Neural cell (in vitro differentiated cells): ENCODE results near the gene ZP2. TPM values are rescaled to one million over a fixed set of nuclear protein-coding genes. Genes with fewer than 3 reads are reported as not detected.
A peak's percentile ranks its signal among the peaks of the same experiment; 100 is the strongest.
"Not testable (repeated sequence)": the region's sequence is repeated elsewhere in the genome, so short reads cannot be mapped to it uniquely, and the experiment has no call there.

Source experiments
- H2AFZ ChIP-seq: fragments of 200-600, 300-800 bp; sonication (generic), shearing (Covaris generic); 2 replicates; pipeline ENCODE4 v1.6.0; 2014; ENCODE audit warnings: low read depth, mild to moderate bottlenecking, antibody characterized with exemption, low read length, moderate library complexity
- H3F3A ChIP-seq: fragments of 200-600 bp; shearing (Covaris generic); 2 replicates; pipeline ENCODE4 v1.6.1; 2016; ENCODE audit warnings: mild to moderate bottlenecking, moderate library complexity, mixed read lengths, antibody characterized with exemption, low read length; ENCODE audit not compliant: insufficient read depth, poor library complexity, severe bottlenecking
- H3K27ac ChIP-seq: fragments of 200-600, 300-800 bp; sonication (generic), shearing (Covaris generic); 2 replicates; pipeline ENCODE4 v1.5.1; 2014; ENCODE audit warnings: mild to moderate bottlenecking, low read length, moderate library complexity
- H3K27me3 ChIP-seq: fragments of 300-800, 200-600 bp; sonication (generic), shearing (Covaris generic); 2 replicates; pipeline ENCODE4 v1.6.0; 2014; ENCODE audit warnings: mild to moderate bottlenecking, low read depth, low read length, moderate library complexity; ENCODE audit not compliant: insufficient read depth
- H3K36me3 ChIP-seq: fragments of 300-800, 200-600 bp; sonication (generic), shearing (Covaris generic); 2 replicates; pipeline ENCODE4 v1.5.1; 2014; ENCODE audit warnings: mild to moderate bottlenecking, antibody characterized with exemption, low read length, moderate library complexity; ENCODE audit not compliant: insufficient read depth
- H3K4me2 ChIP-seq: fragments of 300-800, 200-600 bp; sonication (generic), shearing (Covaris generic); 2 replicates; pipeline ENCODE4 v1.6.0; 2014; ENCODE audit warnings: mild to moderate bottlenecking, low read length
- H3K4me3 ChIP-seq: fragments of 300-800, 200-600 bp; sonication (generic), shearing (Covaris generic); 2 replicates; pipeline ENCODE4 v1.5.1; 2014; ENCODE audit warnings: mild to moderate bottlenecking, low read length, moderate library complexity
- H3K79me2 ChIP-seq: fragments of 200-600 bp; shearing (Covaris generic); replicated peaks from 2 replicates; pipeline ENCODE4 v1.6.0; 2014; ENCODE audit warnings: mild to moderate bottlenecking, low read length, moderate library complexity; ENCODE audit not compliant: insufficient read depth
- H3K9ac ChIP-seq: fragments of 300-800, 200-600 bp; sonication (generic), shearing (Covaris generic); 2 replicates; pipeline ENCODE4 v1.6.1; 2016; ENCODE audit warnings: mild to moderate bottlenecking, low read length, mixed read lengths
- H3K9me2 ChIP-seq: fragments of 200-600 bp; shearing (Covaris generic); 2 replicates; pipeline ENCODE4 v1.6.1; 2016; ENCODE audit warnings: mild to moderate bottlenecking, low read length, mixed read lengths; ENCODE audit not compliant: insufficient read depth
- H3K9me3 ChIP-seq: fragments of 200-600, 300-800 bp; sonication (generic), shearing (Covaris generic); 2 replicates; pipeline ENCODE4 v1.6.1; 2016; ENCODE audit warnings: mild to moderate bottlenecking, mixed run types, low read length, moderate library complexity, mixed read lengths
- H4K20me1 ChIP-seq: fragments of 200-600 bp; shearing (Covaris generic); 2 replicates; pipeline ENCODE4 v1.6.1; 2016; ENCODE audit warnings: mild to moderate bottlenecking, mixed run types; ENCODE audit not compliant: insufficient read depth
- EP300 ChIP-seq: fragments of 450-650 bp; conservative IDR thresholded peaks from 2 replicates; pipeline ENCODE4 v1.6.1; 2014; ENCODE audit warnings: antibody characterized with exemption, mild to moderate bottlenecking, moderate library complexity; ENCODE audit not compliant: poor library complexity, severe bottlenecking
- EZH2 ChIP-seq: fragments of 200-600, 300-800 bp; shearing (Covaris generic), sonication (generic); IDR thresholded peaks from 2 replicates; pipeline ENCODE4 v1.6.1; 2014; ENCODE audit warnings: antibody characterized with exemption, low read length, borderline replicate concordance, mild to moderate bottlenecking; ENCODE audit not compliant: insufficient read depth, poor library complexity, severe bottlenecking
- MXI1 ChIP-seq: fragments of 450-650 bp; conservative IDR thresholded peaks from 2 replicates; pipeline ENCODE4 v1.6.1; 2014; ENCODE audit warnings: antibody characterized with exemption, mild to moderate bottlenecking; ENCODE audit not compliant: poor library complexity, severe bottlenecking
- POLR2AphosphoS5 ChIP-seq: IDR thresholded peaks from 2 replicates; pipeline ENCODE4 v1.6.1; 2012
- RAD21 ChIP-seq: fragments of 450-650 bp; conservative IDR thresholded peaks from 2 replicates; pipeline ENCODE4 v1.6.1; 2014; ENCODE audit warnings: antibody characterized with exemption, mild to moderate bottlenecking, moderate library complexity
- SMC3 ChIP-seq: fragments of 450-650 bp; conservative IDR thresholded peaks from 2 replicates; pipeline ENCODE4 v1.6.1; 2014; ENCODE audit warnings: antibody characterized with exemption, mild to moderate bottlenecking, moderate library complexity; ENCODE audit not compliant: poor library complexity
- TAF1 ChIP-seq: IDR thresholded peaks from 2 replicates; pipeline ENCODE4 v1.6.1; 2012; ENCODE audit warnings: low read depth
- polyA plus RNA-seq: library from polyadenylated mRNA; depleted of rRNA; stranded (reverse); fragments of >200 nt; gene quantifications from 2 replicates; pipeline ENCODE4 v1.2.3, GENCODE V29; 2014
- TF ChIP-seq, protein P1 (sequence below): IDR thresholded peaks from 2 replicates; pipeline ENCODE4 v1.6.1; 2012; ENCODE audit warnings: borderline replicate concordance
- TF ChIP-seq, protein P2 (sequence below): fragments of 450-650 bp; IDR thresholded peaks from 2 replicates; pipeline ENCODE4 v1.5.1; 2014; ENCODE audit warnings: antibody characterized with exemption, mild to moderate bottlenecking, moderate library complexity; ENCODE audit not compliant: poor library complexity, severe bottlenecking

ZP2 gene
- polyA plus RNA-seq, 1 donor from 2014 or later = not detected

DNA sequence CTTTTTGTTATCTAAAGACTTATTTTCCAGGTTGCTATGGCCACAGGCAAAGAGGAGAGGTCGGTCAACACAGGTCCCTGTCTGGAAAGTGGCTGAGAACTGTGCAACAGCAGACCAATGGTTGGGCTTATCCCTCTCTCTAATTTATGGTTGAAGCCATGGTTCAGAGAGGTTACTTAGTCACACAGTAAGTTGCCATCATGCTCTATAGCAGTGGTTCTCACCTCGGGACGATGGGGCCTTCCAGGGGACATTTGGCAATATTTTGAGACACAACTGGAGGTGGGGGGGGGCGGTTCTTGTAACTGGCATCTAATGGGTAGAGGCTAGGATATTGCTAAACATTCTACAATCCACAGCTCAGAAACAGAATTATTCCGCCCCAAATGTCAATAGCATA lies 53.7 kb downstream of the ZP2 start:
- Histone ChIP-seq H3K9ac (no peak overlapping the region), H3K9me2 (no peaks in the 10 kb centered on the region), H4K20me1 (no peaks in the 10 kb centered on the region), H3K9me3 (no peaks in the 10 kb centered on the region), H2AFZ (no peak overlapping the region), H3K4me2 (no peak overlapping the region), H3K79me2 (no peaks in the 10 kb centered on the region), H3F3A (no peaks in the 10 kb centered on the region), H3K4me3 (peak overlapping the region; percentile 84), H3K27ac (no peak overlapping the region), H3K36me3 (no peaks in the 10 kb centered on the region), H3K27me3 (peaks cover 10% of the 10 kb centered on the region)
- TF ChIP-seq MXI1 = no peak
- TF ChIP-seq RAD21 = no peak
- TF ChIP-seq SMC3 = no peak
- no peak for TF ChIP-seq EP300
- TF ChIP-seq, protein P1, sequence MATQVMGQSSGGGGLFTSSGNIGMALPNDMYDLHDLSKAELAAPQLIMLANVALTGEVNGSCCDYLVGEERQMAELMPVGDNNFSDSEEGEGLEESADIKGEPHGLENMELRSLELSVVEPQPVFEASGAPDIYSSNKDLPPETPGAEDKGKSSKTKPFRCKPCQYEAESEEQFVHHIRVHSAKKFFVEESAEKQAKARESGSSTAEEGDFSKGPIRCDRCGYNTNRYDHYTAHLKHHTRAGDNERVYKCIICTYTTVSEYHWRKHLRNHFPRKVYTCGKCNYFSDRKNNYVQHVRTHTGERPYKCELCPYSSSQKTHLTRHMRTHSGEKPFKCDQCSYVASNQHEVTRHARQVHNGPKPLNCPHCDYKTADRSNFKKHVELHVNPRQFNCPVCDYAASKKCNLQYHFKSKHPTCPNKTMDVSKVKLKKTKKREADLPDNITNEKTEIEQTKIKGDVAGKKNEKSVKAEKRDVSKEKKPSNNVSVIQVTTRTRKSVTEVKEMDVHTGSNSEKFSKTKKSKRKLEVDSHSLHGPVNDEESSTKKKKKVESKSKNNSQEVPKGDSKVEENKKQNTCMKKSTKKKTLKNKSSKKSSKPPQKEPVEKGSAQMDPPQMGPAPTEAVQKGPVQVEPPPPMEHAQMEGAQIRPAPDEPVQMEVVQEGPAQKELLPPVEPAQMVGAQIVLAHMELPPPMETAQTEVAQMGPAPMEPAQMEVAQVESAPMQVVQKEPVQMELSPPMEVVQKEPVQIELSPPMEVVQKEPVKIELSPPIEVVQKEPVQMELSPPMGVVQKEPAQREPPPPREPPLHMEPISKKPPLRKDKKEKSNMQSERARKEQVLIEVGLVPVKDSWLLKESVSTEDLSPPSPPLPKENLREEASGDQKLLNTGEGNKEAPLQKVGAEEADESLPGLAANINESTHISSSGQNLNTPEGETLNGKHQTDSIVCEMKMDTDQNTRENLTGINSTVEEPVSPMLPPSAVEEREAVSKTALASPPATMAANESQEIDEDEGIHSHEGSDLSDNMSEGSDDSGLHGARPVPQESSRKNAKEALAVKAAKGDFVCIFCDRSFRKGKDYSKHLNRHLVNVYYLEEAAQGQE = no peak
- no peak for TF ChIP-seq TAF1
- TF ChIP-seq EZH2 = no peak
- no peak for TF ChIP-seq POLR2AphosphoS5
- TF ChIP-seq, protein P2, sequence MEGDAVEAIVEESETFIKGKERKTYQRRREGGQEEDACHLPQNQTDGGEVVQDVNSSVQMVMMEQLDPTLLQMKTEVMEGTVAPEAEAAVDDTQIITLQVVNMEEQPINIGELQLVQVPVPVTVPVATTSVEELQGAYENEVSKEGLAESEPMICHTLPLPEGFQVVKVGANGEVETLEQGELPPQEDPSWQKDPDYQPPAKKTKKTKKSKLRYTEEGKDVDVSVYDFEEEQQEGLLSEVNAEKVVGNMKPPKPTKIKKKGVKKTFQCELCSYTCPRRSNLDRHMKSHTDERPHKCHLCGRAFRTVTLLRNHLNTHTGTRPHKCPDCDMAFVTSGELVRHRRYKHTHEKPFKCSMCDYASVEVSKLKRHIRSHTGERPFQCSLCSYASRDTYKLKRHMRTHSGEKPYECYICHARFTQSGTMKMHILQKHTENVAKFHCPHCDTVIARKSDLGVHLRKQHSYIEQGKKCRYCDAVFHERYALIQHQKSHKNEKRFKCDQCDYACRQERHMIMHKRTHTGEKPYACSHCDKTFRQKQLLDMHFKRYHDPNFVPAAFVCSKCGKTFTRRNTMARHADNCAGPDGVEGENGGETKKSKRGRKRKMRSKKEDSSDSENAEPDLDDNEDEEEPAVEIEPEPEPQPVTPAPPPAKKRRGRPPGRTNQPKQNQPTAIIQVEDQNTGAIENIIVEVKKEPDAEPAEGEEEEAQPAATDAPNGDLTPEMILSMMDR = no peak

DNA sequence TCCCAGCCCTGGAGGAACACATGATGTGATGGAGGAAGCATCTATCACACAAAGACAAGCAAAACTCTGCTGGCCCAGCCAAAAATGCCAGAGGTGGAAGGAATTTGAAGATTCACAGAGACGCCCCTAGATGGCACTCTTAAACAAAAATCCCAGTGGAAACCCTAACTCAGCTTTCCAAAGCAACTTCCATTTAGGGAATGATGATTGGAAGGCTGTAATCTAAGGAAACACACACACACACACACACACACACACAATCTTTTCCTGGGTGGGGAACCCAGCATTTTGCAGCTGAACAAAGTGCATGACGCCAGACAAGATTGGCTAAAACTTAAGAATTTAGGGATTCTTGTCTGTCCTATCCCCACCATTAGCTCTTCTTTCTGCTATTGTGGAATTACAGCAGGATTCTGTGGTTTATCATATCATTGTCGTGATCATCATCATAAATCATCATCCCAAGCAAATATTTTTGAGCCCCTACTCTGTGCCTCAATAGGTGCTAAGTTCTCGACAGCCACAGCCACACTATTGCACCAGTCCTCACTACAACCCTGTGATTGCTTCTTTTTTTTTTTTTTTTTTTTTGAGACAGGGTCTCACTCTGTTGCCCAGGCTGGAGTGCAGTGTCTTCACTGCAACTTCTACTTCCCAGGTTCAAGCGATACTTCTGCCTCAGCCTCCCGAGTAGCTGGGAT lies 54.5 kb downstream of the ZP2 start:
- Histone ChIP-seq H3K4me3 (no peak overlapping the region), H3K79me2 (no peaks in the 10 kb centered on the region), H2AFZ (no peak overlapping the region), H3K9me3 (no peaks in the 10 kb centered on the region), H3K9me2 (no peaks in the 10 kb centered on the region), H3K27ac (no peak overlapping the region), H3F3A (no peaks in the 10 kb centered on the region), H3K4me2 (no peak overlapping the region), H3K36me3 (no peaks in the 10 kb centered on the region), H4K20me1 (no peaks in the 10 kb centered on the region), H3K27me3 (peaks cover 10% of the 10 kb centered on the region), H3K9ac (no peak overlapping the region)
- TF ChIP-seq, protein P2 = peak; percentile 83
- TF ChIP-seq EP300 = no peak
- peak; percentile 79 for TF ChIP-seq SMC3
- peak; percentile 80 for TF ChIP-seq RAD21
- TF ChIP-seq, protein P1 = peak; percentile 95
- TF ChIP-seq TAF1 = no peak
- TF ChIP-seq POLR2AphosphoS5 = no peak
- TF ChIP-seq EZH2 = no peak
- no peak for TF ChIP-seq MXI1

DNA sequence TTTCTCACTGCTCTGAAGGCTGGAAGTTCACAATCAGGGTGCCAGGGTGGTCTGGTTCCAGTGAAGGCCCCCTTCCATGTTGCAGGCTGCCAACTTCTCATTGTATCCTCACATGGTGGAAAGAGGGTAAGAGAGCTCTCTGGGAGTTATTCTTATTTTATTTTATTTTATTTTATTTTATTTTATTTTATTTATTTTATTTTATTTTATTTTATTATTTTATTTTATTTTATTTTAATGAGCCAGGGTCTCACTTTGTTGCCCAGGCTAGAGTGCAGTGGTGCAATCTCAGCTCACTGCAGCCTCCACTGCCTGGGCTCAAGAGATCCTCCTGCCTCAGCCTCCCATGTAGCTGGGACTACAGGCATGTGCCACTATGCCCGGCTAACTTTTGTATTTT lies 55.4 kb downstream of the ZP2 start:
- H3K27me3 ChIP-seq, H3K79me2 ChIP-seq, H4K20me1 ChIP-seq, H3K27ac ChIP-seq, H3F3A ChIP-seq, H3K9me3 ChIP-seq, H3K9ac ChIP-seq, H3K4me2 ChIP-seq, H3K36me3 ChIP-seq, H3K4me3 ChIP-seq, H3K9me2 ChIP-seq, H2AFZ ChIP-seq: not testable (repeated sequence)
